ENCODE measurements around the gene SPIRE1.
"Not testable (repeated sequence)": the region's sequence is repeated elsewhere in the genome, so short reads cannot be mapped to it uniquely, and the experiment has no call there.

Gene SPIRE1

GRCh38 chr18:12416098-12416729, 241.7 kb downstream of the SPIRE1 start:
- H3K4me3 ChIP-seq (ENCODE audit: low read depth, low read length): no peak overlapping the region
- TF ChIP-seq CTCF (IDR thresholded peaks at IDR 0.05; ENCODE audit: control insufficient read depth, extremely low read depth, insufficient read depth): no peak
- DNase-seq (ENCODE audit: low read depth): no peak

- no peak for TF ChIP-seq CTCF (IDR thresholded peaks at IDR 0.05; ENCODE audit: control insufficient read depth, extremely low read depth, insufficient read depth)
- H3K4me3 ChIP-seq (ENCODE audit: low read depth, low read length): no peak overlapping the region
- no peak for DNase-seq (ENCODE audit: low read depth)
Measured at GRCh38 chr18:12411456-12411855, 246.5 kb downstream of the SPIRE1 start.

GRCh38 chr18:12410747-12411146, 247.2 kb downstream of the SPIRE1 start:
- DNase-seq (ENCODE audit: low read depth): peak; percentile 70
- H3K4me3 ChIP-seq (ENCODE audit: low read depth, low read length): not testable (repeated sequence)

- DNase-seq (ENCODE audit: low read depth): no peak
- H3K4me3 ChIP-seq (ENCODE audit: low read depth, low read length): no peak overlapping the region
- TF ChIP-seq CTCF (IDR thresholded peaks at IDR 0.05; ENCODE audit: control insufficient read depth, extremely low read depth, insufficient read depth): no peak
Measured at GRCh38 chr18:12410081-12410481, 247.8 kb downstream of the SPIRE1 start.

GRCh38 chr18:12409469-12409868, 248.4 kb downstream of the SPIRE1 start:
- no peak for DNase-seq (ENCODE audit: low read depth)
- no peak for TF ChIP-seq CTCF (IDR thresholded peaks at IDR 0.05; ENCODE audit: control insufficient read depth, extremely low read depth, insufficient read depth)
- H3K4me3 ChIP-seq (ENCODE audit: low read depth, low read length): no peak overlapping the region

GRCh38 chr18:12408247-12408869, 249.5 kb downstream of the SPIRE1 start:
- H3K4me3 ChIP-seq (ENCODE audit: low read depth, low read length): peak overlapping the region; percentile 65
- no peak for TF ChIP-seq CTCF (IDR thresholded peaks at IDR 0.05; ENCODE audit: control insufficient read depth, extremely low read depth, insufficient read depth)
- DNase-seq (ENCODE audit: low read depth): no peak

GRCh38 chr18:12406371-12407111, 251.4 kb downstream of the SPIRE1 start:
- no peak overlapping the region for H3K4me3 ChIP-seq (ENCODE audit: low read depth, low read length)
- no peak for TF ChIP-seq CTCF (IDR thresholded peaks at IDR 0.05; ENCODE audit: control insufficient read depth, extremely low read depth, insufficient read depth)
- no peak for DNase-seq (ENCODE audit: low read depth)

Data from LNCaP clone FGC (cell line).